HG03097 (cell line): ENCODE measurements around the gene REEP1.

ENCODE experiments used
- ATAC-seq: cut with Tn5 transposase; IDR thresholded peaks from one replicate; pipeline ENCODE4 v1.9.1; 2021; ENCODE audit not compliant: unreplicated experiment, low FRiP score

The REEP1 gene

DNA sequence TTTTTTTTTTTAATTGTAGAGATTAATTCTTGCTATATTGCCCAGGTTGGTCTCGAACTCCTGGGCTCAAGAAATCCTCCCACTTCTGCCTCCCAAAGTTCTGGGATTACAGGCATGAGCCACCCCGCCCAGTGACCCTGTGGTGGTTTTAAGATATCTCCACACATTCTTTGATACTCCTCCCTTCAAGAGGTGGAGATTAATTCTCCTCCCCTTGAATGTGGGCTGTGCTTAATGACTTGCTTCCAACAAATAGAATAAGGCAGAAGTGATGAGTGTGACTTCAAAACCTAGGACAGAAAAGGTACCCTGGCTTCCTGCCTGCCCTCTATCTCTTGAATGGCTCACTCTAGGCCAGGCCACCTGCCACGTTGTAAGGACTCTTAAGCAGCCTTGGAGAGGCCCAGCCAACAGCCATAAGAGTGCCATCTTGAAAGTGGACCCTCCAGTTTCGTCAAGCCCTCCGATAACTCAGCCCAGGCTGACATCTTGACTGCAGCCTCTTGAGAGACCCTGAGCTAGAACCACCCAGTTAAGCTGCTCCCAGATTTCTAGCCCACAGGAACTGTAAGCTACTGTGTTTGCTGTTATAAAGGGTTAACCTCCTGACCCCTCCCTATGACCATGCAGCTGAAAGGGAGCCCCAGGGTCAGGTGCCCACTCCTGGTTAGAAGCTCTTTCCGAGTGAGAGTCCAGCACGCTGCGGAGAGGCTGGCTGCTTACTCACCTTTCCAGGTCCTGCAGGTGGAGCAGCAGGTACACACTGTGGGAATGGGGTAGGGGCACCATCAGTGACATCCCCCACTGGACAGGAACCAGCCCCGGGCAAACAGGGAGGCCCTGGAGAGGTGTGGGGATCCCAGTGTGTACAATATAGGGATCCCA is 110.5 kb downstream of the REEP1 start:
- no peak for ATAC-seq

DNA sequence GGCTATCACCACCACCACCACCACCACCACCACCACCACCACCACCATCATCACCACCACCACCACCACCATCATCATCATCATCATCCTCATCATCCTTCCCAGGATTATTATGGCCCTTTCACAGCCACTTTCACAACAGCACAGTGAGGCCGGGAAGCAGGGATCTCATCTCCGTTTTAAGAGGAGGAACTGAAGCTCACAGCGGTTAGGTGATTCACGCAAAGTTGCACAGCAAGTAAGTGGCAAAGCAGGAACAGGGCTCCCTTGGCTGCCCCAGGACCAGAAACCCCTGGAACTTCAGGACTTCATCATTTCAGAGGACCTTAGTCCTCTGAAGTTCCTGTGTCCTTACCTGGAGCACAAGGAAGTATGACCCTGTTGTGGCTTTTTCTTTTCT is 111.4 kb downstream of the REEP1 start:
- no peak for ATAC-seq

DNA sequence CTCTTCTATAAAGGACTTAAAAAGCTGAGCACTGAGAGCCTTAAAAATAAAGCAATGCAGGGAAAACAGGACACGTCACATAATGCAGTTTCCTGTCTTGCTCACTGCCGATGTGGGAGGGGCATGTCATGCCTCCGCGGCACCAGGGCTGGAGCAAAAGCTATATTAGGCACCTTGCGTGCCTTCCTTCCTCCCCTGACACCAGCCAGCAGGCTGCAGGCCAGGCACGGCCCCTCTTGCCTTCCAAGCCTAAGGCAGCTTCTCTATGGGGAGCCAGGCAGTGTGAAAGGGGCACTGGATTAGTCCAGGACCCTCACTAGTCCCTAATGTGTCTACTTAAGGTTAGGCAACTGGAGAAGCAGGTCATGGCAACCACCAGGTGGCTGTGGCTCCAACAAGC is 111.8 kb downstream of the REEP1 start:
- ATAC-seq, result peak; percentile 71

DNA sequence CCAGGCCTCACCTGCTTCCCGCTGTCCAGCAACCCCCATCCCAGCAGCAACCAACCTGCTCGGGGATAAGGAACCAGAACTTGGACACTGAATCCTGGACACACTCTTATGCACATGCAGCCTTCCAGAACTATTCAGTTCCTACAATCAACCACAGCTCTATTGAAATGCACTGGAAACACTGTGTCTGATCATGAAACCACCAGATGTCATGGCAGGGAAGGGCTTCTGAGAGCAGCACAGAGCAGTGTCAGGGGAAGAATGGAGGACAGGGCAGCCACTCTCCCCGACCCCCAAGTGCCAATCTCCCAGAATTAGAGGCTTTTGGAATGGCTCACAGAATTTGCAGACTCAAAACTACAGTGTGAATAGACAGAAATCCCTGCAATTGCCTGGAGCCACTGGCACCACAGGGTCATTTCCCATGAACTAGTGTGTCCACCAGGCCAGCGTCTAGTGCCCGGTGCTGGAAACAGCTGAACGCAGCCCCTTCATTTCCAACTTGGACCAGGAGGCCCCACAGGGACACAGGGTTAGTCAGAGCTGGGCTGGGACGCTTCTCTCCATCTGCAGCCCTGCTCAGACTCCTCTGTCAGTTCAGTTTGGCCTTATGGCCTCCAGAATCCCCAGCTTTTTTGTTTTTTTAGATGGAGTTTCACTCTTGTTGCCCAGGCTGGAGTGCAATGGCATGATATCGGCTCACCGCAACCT is 112.6 kb downstream of the REEP1 start:
- ATAC-seq, result no peak

DNA sequence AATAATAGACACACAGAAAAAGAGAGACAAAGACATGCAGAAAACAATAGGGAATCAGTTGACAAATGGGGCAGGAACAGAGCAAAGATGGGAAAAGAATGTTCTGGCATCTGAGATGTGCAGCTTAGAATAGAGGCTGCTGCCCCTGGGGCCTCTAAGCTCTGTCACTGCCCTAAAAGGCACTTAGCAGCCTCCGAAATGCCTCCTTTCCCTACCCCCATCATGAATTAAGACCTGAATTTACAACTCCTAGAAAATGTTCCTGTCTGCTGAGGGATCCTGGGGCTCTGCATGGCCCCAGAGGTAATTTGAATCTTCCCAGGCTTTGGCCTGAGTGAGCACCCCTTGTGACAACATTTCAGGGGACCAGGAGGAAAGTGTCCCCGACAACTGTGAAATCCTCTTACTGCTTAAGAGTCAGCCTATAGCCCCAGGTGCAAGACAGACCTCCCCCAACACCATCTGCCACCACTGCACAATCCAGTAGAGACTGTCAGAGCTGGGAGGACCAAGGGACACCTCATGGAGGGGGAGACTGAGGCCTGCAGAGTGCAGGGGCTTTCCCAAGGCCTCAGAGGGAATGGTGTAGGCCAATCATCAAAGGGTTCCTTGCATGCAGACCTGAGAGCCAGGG is 113.4 kb downstream of the REEP1 start:
- ATAC-seq, result no peak

DNA sequence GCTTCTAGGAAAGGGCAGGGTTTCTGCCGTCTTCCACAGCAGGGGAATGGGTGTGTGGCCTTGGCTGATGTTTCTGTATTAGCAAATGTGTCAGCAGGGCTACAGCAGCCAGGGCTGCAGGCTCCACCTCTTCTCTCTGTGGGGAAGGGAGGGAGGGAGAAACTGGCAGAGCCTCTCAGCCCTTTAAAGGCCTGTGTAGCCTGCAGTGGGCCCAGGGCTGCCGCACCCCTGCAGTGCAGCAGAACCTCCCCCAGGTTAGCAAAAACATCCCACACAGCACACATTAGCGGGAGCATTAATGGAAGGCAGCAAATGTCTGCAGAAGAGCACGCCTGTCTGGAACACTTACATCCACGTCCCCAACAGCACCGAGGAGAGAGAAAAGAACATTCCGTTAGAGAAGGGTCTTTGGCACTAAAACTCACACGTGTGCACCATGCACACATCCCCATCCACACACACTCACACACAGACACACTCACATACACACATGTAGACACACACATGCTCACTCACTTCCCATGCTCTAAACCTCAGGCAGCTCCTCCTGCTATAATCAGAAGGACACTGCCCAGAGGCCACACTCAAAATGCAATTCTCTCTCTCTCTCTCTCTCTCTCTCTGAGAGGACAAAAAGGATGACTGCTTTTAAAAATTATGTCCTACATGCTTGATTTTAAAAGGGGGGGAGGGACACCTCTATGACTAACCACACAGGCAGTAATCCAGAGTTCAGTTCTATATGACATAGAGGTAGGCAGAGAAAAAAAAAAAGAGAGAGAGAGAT is 114.1 kb downstream of the REEP1 start:
- ATAC-seq, result no peak

DNA sequence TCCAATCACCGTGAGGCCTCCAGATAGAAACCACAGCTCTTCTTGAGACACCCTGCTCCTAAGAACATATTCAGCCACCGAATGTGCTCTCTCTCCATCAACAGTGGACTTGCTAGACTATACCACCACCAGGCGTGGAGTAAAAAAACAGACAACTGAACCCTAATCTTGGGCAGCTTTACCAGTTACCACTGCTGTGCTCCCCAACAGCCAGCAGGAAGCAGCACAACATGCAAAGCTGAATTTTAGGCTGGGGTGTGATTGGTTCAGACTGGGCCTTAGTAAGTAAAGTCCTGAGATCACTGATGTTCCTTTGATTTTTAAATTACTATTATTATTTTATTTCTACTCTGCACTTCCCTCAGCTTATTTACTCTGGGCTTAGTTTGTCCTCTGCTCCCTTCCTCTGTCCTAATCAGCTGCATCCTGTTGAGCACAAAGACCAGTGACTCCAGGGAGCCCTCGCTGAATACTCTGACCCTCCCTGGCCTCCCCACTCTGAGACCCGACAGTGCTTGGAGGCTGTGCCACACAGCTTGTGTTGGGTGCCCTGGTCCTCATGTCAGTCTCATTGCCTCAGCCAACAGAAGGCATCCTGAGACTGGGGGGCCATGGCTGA is 116.3 kb downstream of the REEP1 start:
- no peak for ATAC-seq

DNA sequence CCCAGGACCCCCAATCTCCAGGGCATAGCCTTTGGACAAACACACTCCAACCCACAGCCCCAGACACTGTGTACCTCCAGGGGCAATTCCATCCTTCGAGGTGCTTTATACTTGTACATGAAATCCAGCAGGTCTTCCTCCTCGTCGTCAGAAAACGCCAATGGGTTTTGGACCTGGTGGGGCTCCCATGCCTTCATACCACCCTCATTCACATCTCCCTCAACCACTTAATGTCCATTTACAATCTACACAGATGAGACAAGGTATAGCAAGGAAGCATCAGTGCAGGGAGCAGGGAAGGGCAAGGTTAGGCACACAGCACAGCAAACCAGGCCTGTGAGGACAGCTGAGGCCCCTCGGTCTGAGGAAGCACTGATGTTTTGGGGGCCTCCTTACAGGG is 117.5 kb downstream of the REEP1 start:
- ATAC-seq, result no peak

DNA sequence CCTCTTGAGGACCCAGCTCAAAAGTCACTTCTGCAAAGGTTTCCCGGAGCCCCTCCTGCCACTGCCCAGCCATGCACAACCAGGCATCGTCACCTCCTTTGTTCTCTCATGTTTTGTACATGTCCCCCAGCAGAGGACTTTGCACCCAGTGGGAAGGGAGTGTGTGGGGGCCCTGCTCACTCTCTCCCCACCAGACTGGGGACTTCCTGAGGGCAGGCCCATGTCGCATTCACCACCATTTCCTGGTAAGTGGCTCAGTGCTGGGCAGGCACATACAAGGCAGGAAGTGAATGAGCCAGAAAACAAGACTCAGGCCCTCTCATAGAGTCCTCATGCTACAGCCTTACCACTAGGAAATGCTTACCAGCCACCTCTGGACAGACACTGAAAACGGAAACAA is 119.3 kb downstream of the REEP1 start:
- ATAC-seq, result no peak

DNA sequence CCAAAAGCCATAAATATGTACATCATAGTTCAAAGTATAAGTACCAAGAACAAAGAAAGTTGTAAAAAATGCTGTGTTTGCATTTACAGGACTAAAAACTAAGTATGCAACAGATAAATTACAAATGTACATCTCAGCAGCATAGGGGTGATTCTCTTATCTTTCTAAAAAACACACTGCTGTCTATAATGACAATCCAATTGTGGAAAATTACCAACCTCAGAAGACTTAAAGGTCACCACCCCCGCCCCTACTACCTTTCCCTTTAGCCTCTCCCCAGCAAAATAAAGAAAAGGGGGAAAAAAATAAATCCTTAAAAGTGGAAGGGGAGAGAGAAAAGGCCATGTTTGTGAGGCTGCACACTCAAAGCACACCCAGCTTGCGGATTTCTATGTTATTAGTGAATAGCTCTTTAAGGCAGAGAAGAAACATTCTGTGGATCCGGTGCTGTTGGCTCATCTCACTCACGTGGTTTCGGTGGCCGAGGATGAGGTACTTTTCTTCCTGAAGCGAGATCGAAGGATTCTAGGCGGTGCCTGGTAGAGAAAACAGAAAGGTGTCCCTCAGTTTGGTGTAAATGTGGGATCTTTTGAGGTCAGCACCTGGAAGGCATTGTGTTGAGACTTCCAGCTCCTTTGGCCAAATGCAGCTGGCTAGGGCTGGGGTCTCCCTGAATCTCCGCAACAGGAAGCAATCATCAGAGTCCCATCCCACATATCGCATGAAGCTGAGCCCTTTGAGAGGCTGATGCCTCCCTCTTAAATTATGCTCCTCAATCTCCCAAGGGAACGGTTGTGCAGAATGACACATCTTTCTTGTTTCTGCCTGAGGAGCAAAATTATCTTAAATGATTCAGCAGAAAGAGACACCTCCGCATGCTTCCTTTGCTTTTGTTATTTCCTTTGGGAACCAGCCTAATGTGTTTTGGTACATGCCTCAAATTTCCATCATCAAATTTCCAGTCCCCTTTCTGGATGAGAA is 120.6 kb downstream of the REEP1 start:
- no peak for ATAC-seq

DNA sequence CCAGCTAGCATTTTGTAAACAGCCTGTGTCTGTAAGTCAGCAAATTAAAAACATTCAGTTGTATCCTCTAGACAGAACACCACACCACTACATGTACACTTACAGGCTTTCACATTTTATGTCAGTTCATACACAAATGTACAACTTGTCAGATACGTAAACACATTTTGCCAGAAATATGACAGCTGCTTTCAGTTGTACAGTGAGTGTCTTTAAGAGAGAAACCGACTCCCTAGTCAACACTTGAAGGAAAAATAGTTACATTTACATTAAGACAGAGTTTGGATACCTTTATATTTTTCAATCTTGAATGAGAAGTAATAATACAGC is 123.0 kb downstream of the REEP1 start:
- ATAC-seq, result no peak

DNA sequence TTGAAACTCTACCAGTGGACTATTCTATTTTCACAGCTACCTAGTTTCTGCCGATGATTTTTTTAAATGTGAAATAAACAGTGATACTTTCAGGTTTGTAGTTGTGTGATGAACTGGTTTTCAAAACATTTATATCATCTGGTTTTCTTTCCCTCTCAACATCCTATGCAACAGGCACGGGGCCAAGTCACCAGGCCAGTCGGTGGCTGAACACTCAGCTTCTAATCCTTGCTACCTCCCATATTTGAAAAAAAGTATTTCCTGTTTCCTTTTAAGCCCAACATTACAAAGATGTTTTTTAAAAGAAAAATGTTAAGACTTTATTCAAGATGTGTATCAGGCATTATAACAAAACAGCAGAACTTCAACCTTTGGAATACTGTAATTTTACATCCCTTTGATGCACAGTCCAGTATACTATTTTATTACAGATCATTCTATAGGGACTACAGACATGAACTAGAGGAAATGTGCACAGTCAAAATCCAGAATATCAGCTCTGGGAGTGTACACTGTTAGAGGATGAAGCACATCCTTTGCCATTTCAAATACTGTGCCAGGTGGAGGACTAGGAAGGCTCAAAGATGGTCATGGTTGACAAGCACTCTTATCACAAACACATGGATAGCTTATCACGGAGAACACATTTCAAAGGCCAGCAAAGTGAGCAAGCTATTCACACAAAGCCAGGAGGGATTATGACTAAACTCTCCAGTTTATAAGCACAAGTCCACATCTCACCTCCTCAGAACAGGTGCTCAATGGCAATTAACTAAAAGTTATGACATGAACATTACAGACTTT is 123.5 kb downstream of the REEP1 start:
- ATAC-seq, result no peak

DNA sequence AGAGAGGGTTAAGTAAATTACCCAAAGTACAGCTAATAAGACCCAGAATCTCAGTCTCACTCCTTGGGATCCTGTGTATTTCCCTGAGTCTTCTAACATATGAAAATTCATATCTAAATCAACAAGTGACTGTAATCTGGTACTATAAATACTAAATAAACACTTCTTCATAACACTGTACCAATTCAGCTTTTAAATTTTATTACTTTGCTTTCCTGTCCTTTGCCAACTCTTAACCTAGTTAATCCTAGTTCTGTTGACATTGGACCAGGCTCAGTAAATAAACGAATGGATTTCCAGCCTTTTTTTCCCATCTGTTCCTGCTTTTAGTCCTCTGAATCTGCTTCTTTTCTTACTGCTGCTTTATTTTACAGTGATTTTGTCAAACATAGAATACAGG is 124.4 kb downstream of the REEP1 start:
- no peak for ATAC-seq

DNA sequence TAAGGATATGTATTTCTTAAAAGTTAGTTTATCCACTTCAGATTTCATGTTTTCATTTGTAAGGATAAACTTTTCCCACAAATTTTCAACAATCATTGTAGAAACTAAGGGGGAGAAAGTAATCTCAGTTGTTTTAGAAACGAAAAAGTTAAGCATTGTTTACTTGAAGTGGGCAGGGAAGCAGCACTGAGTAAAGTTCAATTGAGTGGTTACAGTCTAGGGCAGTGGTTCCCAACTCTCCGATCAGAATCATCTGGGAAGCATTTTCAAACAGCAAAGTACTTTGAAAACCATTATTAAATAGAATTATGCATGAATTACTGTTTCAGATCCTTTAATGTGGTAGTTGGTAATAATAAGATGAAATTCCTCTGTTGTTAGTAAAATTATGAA is 125.6 kb downstream of the REEP1 start:
- ATAC-seq, result no peak

DNA sequence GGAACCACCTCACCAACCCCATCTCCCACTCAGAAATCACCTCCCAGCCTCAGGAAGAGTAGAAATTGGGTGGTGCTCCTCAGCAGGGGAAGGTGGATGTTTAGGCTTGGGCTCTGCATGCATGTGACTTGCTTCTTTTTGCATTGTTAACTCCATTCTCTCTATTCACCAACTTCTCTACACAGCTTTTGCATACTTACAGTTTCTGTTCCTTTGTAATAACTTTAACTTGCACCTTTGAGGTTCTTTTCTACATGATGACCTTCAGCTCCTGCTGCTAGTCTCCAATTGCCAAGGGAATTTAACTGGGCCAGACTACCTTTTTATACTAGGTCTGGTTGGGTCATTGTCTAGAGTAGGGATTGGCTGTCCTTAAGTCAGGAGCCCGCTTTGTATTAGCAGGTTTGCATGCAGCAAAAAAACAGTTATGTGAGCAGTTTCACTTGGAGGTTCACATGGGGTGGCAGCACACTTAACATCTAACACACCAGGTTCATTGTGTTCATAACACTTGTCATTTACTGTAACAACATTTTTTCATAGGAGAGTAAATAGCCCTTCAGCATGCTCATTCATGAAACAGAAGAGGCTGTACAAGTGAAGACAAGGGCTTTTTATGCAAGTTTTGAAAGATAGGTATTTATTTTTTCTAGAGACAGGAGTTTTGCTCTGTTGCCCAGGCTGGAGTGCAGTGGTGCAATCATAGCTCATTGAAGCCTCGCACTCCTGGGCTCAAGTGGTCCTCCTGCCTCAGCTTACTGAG is 126.2 kb downstream of the REEP1 start:
- ATAC-seq, result no peak

DNA sequence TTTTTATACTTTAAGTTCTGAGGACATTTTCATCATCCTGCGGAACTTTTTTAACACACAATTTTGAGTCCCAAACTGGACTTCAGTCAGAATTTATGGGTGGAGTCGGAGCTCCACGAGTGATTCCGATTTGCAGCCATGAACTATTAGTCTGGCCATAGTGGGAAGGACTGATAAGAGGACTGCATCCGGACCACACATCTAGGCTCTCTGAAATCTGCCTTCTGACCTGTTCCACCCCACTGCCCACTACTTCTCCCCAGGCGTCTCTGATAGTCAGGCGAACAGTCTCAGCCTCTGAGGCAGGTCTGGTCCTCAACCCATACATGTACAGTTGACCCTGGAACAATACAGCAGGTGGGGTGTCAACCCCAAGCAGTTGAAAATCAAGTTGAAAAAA is 133.0 kb downstream of the REEP1 start:
- no peak for ATAC-seq

DNA sequence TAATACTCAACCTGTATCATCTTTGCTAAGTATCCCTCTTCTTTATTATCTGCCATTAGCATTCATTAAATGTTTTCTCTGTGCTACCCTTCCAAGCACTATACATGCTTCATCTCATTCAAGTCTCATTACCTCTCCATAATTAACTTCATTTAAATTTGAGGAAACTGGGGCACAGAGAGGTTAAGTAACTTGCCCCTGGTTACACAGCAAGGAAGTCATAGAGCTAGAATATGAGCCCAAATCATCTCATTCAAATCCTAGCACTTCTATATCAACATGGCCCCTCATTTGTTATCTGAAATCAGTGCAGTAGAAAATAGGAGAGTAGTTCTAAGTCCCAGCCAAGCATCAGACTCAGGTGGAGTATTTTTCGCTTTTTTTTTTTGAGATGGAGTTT is 133.8 kb downstream of the REEP1 start:
- ATAC-seq, result no peak

DNA sequence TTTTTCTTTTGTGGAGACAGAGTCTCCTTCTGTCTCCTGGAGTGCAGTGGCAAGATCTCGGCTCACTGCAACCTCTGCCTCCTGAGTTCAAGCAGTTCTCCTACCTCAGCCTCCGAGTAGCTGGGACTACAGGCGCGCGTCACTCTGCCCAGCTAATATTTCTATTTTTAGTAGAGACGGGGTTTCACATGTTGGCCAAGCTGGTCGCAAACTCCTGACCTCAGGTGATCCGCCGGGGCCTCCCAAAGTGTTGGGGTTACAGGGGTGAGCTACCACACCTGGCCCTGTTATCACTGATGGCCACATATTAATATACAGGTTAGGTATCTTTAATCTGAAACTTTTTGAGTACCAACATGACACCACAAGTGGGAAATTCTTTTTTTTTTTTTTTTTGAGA is 134.7 kb downstream of the REEP1 start:
- no peak for ATAC-seq
